ENCODE data around the gene CALHM5. TPM values are rescaled to one million over a fixed set of nuclear protein-coding genes. Genes with fewer than 3 reads are reported as not detected.

CALHM5 gene
- total and polyA plus RNA-seq, 10 of the 15 experiments (the other 5 are each of a cell fraction or from before 2014, with no cell fraction given): not detected

GRCh38 chr6:116547358-116547757, 35.9 kb downstream of the CALHM5 start:
- ChIA-PET POLR2A (interaction anchor here (0.5 kb wide), 1 partner anchor 536 kb away, joined by 4 read pairs; no protein-coding TSS in a partner anchor), SMC1A (ENCODE audit: uncharacterized antibody, unreplicated experiment) (no interaction called here), RAD21 (ENCODE audit: unreplicated experiment) (no interaction called here), CTCF (interaction anchor here (1.3 kb wide), 1 partner anchor 9 kb away, joined by 3 read pairs; no protein-coding TSS in a partner anchor)
- WGBS (ENCODE audit: insufficient coverage, insufficient replicate concordance, low lambda C conversion rate, missing lambda C conversion rate): 55% methylated on average over 6 of the region's 6 CpGs
- Histone ChIP-seq H3K4me3 (no peak overlapping the region), H2AFZ (ENCODE audit: control insufficient read depth, low read depth, low read length) (no peak overlapping the region), H3K9ac (ENCODE audit: control insufficient read depth, insufficient read depth, low read length) (no peak overlapping the region), H3K36me3 (ENCODE audit: control insufficient read depth in 2 of 2, insufficient read depth in 2 of 2, low read length in 1 of 2) (no peaks in the 10 kb centered on the region), H3K79me2 (ENCODE audit: control insufficient read depth, insufficient read depth, low read length) (no peaks in the 10 kb centered on the region), H3K4me2 (ENCODE audit: control insufficient read depth, insufficient read depth) (no peak overlapping the region), H3K27me3 (replicated peaks in 1 of 2; ENCODE audit: control insufficient read depth in 2 of 2, insufficient read depth in 2 of 2, low read length in 1 of 2) (peaks cover 0 to 4% of the 10 kb centered on the region in 2 experiments; a peak in 1 of 4 replicates), H3K9me3 (replicated peaks; ENCODE audit: control insufficient read depth, insufficient read depth, low read length) (no peaks in the 10 kb centered on the region), H3K4me1 (ENCODE audit: control insufficient read depth, insufficient read depth, low read length) (no peaks in the 10 kb centered on the region), H4K20me1 (ENCODE audit: control insufficient read depth, insufficient read depth) (no peaks in the 10 kb centered on the region), H3K27ac (ENCODE audit: control insufficient read depth, insufficient read depth) (no peak overlapping the region)
- TF ChIP-seq CHD1 (IDR thresholded peaks at IDR 0.05; ENCODE audit: low read depth, low read length) (no peak), ZNF274 (IDR thresholded peaks at IDR 0.05; ENCODE audit: insufficient read depth, insufficient read length) (no peak), RCOR1 (conservative IDR thresholded peaks at IDR 0.05; ENCODE audit: low read depth, low read length) (no peak), JUNB (IDR thresholded peaks at IDR 0.05) (no peak), IRF5 (IDR thresholded peaks at IDR 0.05; ENCODE audit: borderline replicate concordance) (no peak), RFX5 (IDR thresholded peaks at IDR 0.05; ENCODE audit: low read depth, low read length) (no peak), EGR1 (IDR thresholded peaks at IDR 0.05; ENCODE audit: borderline replicate concordance in 1 of 2, low read depth in 2 of 2, low read length in 2 of 2) (no peak), BCL3 (IDR thresholded peaks at IDR 0.05; ENCODE audit: borderline replicate concordance, insufficient read depth, low read depth, low read length, poor library complexity, severe bottlenecking) (no peak), E2F8 (IDR thresholded peaks at IDR 0.05; ENCODE audit: low read depth, partially characterized antibody) (no peak), SREBF1 (IDR thresholded peaks at IDR 0.05; ENCODE audit: low read length) (no peak), FOXK2 (IDR thresholded peaks at IDR 0.05) (no peak), RELA (IDR thresholded peaks at IDR 0.05; ENCODE audit: borderline replicate concordance, partially characterized antibody) (no peak), ATF3 (IDR thresholded peaks at IDR 0.05; ENCODE audit: borderline replicate concordance, extremely low read depth, low read depth, low read length) (no peak), HDAC6 (IDR thresholded peaks at IDR 0.05; ENCODE audit: unreplicated experiment) (no peak)
- ATAC-seq (no peak), FAIRE-seq (no peak), DNase-seq (ENCODE audit: low read depth, low spot score) (no peak)
- intact Hi-C loops (cut with micrococcal nuclease; ENCODE audit: unreplicated experiment) (no loop called here), in situ Hi-C loops (cut with MboI) (no loop called here)
- BruUV-seq (replicated peaks): no TSS peak
